GM18861 (cell line): ENCODE results near the gene BCR.

Experiments used
- ATAC-seq: cut with Tn5 transposase; IDR thresholded peaks from one replicate; pipeline ENCODE4 v1.9.1; 2021; ENCODE audit not compliant: unreplicated experiment

Gene BCR

GRCh38 chr22:23272834-23273233 lies 92.5 kb downstream of the BCR start:
- ATAC-seq = no peak

- ATAC-seq = no peak
These were observed 93.3 kb downstream of the BCR start for GRCh38 chr22:23273445-23274145.

GRCh38 chr22:23274146-23274526 lies 93.8 kb downstream of the BCR start:
- no peak for ATAC-seq

- ATAC-seq = no peak
These were observed 94.8 kb downstream of the BCR start for GRCh38 chr22:23274891-23275694.

DNA sequence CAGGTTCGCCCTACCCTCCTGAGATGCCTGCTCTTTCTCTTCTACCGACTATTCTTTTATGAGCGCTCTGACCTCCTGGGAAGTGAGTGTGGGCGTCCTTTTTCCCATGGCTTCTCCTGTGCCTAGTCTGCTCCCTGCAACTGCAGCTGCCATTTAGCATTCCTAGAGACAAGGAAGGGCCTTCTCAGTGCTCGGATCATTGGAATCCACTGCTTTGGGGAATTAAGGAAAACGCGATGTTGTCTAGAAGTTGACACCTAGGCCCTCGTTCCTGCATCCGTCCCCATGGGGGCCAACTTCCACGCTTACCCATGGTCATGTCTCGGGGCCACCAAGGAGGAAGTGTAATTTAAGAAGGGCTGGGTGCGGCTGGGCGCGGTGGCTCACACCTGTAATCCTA lies 95.4 kb downstream of the BCR start:
- ATAC-seq = no peak

DNA sequence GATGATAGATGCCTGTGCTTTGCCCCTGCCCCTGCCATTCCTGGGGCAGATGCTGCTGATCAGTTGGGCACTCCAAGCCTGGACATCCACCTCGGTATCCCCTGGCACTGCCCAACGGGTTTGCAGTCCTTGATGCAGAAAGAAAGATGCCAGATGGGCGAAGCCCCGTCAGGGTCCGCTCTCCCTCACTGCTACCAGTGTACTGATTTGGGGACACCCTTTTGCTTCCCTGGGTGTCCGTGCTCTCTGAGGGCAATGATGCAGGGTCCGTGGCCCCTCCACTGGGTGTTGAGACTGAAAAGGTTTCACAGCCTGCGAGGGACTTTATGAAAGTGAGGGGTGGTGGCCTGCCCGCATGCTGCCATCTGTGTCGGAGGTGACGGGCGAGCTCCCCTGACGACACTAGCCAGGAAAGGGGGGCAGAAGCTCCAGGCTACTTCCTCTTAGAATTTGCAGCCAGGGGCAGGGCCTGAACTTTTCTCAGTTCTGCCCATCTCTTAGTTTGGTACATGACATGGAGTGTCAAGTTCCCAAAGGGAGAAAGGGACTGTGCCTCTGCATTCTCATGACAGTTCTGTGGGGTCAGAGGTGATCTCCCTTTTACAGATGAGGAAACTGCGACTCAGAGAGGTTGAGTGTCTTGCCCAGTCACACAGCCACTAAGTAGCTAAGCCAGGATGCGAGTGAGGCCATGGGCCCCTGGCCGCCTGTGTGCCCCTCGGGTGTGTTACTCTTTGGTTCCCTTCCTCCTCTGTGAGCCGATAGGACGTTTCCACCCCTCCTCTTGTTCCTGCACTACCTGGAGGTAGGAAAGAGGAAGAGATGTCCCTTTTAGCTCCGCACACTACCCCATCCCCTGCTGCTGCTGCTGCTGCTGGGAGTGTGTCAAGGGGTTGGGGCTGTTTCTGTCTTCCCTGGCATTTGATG lies 96.6 kb downstream of the BCR start:
- ATAC-seq = no peak

GRCh38 chr22:23277583-23278295 lies 97.4 kb downstream of the BCR start:
- ATAC-seq = no peak

- ATAC-seq = no peak
These were observed 98.8 kb downstream of the BCR start for GRCh38 chr22:23278883-23279675.

- ATAC-seq = no peak
These were observed 99.5 kb downstream of the BCR start for GRCh38 chr22:23279781-23280180.

DNA sequence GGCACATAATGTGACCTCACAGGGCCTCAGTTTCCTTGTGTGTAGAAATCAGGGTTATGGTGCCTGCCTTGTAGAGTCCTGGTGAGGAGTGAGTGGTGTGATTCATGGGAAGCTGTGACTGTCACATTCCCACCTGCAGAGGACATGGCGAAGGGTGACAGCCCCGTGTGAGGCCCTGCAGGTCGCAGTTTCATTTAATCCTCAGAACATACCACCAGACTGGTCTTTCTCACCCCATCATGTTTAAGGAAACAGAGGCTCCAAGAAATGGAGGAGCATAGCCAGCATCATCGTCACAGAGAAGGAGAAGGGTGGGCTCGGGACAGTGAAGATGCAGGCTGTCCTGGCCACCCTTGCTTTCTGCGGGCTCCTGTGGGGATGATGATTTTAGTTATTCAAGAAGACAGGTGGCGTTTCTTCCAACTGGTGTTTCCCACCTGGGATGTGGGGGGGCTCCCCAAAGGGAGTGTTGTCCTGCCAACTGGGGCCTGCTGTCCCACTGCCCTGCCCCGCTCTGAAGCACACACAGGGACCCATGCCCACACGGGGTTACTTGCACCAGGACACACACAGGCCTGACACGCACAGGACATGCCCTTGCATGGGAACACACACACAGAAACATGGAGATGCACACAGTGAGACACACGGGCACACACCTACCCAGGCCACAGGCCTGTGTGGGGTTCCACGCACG lies 100.2 kb downstream of the BCR start:
- ATAC-seq = no peak

DNA sequence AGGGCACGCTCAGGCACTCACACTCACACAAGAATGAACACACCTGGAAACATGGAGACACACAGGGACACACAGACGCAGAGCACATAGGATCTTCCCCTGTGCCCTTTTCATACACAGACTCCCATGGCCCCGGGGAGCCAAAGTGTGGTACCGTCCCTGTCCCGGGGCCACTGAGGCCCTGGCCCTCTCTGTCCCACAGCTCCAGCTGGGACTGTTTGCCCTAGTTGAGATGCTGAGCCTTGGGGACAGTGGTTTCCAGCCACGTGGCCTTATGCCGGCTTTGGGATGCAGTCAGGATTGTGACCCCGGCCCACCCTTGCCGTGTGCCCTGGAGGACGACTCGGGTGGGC lies 100.7 kb downstream of the BCR start:
- no peak for ATAC-seq

DNA sequence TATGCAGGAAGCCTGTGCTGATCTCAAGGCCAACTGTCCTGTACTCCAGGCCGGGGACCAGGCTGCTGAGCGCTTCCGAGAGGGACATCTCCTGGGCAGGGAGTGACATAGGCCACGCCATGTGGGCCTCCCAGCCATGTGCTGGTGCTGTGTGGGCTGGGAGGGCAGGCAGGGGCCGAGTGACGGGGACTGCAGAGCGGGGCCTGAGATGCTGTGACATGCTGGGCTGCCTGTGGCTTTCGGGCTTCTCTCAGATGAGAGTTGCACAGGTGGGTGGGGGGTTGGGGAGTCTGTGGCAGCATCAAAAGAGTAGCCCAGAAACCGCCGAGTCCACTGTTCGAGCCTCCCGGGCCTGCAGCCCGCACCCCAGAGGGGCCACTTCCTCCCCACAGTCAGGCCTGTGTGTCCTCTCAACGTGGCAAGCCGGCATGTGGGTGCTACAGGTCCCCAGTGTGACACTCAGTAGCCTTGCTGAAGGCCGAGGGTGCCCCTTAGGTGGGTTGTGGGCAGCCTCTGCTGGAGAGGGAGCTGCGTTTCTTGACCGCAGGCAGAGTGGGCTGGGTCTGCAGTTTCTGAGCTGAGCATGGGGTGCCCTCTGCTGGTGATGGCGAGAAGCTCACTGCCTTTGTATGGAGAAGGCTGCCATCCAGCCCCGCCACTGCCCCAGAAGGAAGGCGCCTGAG lies 101.2 kb downstream of the BCR start:
- ATAC-seq = no peak

GRCh38 chr22:23282089-23282501 lies 101.8 kb downstream of the BCR start:
- ATAC-seq = no peak

DNA sequence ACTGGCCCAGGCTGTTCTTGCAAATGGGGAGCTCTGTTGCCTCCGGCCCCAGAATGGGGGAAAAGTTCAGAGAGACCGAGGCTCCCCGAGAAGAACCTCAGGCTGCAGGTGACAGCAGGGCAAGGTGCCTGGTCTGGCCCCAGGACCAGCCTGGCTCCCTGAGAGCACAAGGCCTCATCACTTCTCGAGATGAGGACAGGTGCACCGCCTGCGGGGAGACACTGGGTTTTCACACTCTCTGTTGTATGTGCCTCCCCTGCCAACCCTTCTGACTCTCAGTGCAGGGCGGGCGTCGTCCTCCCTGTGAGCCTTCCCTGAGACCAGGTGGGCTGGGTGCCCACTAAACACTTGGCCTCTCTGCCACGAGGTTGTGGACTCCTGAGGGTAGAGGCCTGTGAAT lies 102.2 kb downstream of the BCR start:
- no peak for ATAC-seq

DNA sequence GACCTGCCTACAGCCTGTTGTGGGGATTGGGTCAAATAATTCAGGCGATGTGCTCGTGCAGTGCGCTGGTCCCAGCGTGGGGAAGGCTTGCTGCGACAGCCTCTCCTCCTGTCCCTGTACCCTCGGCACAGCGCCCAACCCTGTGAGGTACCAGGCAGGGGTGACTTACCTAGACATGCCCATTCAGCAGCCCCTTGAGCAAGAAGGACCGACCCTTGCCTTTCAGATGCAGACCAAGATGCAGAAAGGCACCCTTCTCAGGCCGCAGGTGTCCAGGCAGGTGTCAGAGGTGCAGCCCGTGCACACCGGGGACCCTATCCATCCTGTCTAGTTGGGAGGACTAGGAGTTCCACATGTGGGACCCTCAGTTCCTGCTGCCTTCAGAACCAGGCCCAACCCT lies 102.7 kb downstream of the BCR start:
- ATAC-seq = no peak

DNA sequence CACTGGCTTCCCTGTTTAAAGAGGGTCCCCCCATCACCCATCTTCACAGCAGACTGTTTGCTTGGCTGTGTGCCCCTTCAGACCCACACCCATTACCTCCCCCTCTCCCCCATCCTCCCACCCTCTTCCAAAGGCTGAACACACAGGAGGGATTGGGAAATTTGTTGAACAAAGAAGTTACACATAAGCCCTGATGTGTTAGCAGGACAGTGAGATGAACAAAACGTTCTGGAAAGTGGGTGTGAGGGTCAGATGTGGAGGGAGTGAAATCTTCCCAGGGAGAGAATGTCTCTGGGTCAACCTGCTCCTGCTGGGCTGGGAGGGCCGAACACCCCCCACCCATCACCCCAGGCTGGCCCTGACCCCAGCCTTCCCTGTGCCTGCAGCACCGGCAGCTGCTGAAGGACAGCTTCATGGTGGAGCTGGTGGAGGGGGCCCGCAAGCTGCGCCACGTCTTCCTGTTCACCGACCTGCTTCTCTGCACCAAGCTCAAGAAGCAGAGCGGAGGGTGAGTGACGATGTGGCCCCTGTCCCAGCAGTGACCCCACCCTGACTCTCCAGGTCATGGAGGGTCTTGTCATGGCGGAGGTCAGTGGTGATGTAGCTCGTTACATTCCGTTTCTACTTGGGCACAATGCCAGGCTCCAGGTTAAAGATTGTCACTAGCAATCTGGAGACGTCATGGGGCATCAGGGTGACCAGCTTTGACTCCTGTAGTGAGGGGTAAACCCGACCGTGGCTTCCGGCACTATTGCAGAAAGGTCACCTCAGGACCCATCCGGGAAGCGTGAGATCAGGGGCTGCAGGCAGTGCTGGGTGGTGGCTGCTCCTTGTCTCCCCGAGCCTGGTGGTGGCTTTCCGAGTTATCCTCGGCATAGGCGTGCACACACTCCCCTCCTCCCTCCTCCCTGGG lies 103.5 kb downstream of the BCR start:
- ATAC-seq = no peak

DNA sequence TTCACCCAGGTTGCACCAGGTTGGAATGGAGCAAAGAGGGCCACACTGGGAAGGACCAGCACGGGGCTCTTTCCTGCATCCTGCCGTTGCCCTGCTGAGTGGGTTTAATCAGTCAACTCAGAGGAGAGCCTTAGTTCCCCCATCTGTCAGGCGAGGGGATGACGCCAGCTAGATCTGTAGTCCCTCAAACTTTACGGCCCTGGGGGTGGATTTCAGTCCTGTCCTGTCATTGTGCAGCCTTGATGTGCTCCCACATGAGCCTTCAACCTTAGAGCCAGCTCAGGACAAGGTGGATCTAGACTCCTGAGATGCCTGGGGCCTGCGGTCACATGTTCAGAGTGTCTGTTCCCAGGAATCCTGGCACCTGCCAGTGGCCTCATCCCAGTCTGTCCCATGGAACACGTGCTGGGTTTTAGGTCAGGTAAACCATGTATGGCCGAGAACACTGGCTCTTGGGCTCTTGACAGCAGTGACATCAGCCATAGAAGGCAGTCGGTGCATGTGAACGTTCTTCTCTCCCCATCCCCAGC lies 104.3 kb downstream of the BCR start:
- no peak for ATAC-seq

- no peak for ATAC-seq
These were observed 104.9 kb downstream of the BCR start for GRCh38 chr22:23285236-23285635.
